ENCODE results near the gene DONSON. TPM values are rescaled to one million over a fixed set of nuclear protein-coding genes. Genes with fewer than 3 reads are reported as not detected.
"Not testable (repeated sequence)": the region's sequence is repeated elsewhere in the genome, so short reads cannot be mapped to it uniquely, and the experiment has no call there.

DONSON gene
- 36.8 and 48.8 TPM in 2 replicates for total RNA-seq (2014; rRNA removed; shearing (Covaris generic))

GRCh38 chr21:33588485-33589335 lies at the start of gene DONSON:
Gene DONSON, minus strand, starts transcription at chr21:33588684. Its CDS starts 43 bp downstream, at chr21:33588641.
- DNase-seq (ENCODE audit: low read depth): peak; percentile 82

- no peak for DNase-seq (ENCODE audit: low read depth)
Observed at GRCh38 chr21:33634254-33634653, 45.8 kb upstream of the DONSON start.

GRCh38 chr21:33626151-33626550 lies 37.7 kb upstream of the DONSON start:
- not testable (repeated sequence) for DNase-seq (ENCODE audit: low read depth)

GRCh38 chr21:33622253-33622652 lies 33.8 kb upstream of the DONSON start:
- no peak for DNase-seq (ENCODE audit: low read depth)

GRCh38 chr21:33619726-33620125 lies 31.2 kb upstream of the DONSON start:
- no peak for DNase-seq (ENCODE audit: low read depth)

- no peak for DNase-seq (ENCODE audit: low read depth)
Observed at GRCh38 chr21:33618407-33618806, 29.9 kb upstream of the DONSON start.

- DNase-seq (ENCODE audit: low read depth): not testable (repeated sequence)
Observed at GRCh38 chr21:33617565-33617964, 29.1 kb upstream of the DONSON start.

GRCh38 chr21:33611006-33611744 lies 22.7 kb upstream of the DONSON start:
- no peak for DNase-seq (ENCODE audit: low read depth)

- peak; percentile 29 for DNase-seq (ENCODE audit: low read depth)
Observed at GRCh38 chr21:33608559-33608958, 20.1 kb upstream of the DONSON start.

- DNase-seq (ENCODE audit: low read depth): no peak
Observed at GRCh38 chr21:33598051-33598450, 9.6 kb upstream of the DONSON start.

GRCh38 chr21:33587792-33588484 lies 546 bp downstream of the DONSON start:
- peak; percentile 42 for DNase-seq (ENCODE audit: low read depth)

GRCh38 chr21:33586927-33587326 lies 1.6 kb downstream of the DONSON start:
- DNase-seq (ENCODE audit: low read depth): no peak

GRCh38 chr21:33584455-33584854 lies 4.0 kb downstream of the DONSON start:
- DNase-seq (ENCODE audit: low read depth): no peak

- DNase-seq (ENCODE audit: low read depth): peak; percentile 57
Observed at GRCh38 chr21:33578959-33579542, 9.4 kb downstream of the DONSON start.

GRCh38 chr21:33578214-33578613 lies 10.3 kb downstream of the DONSON start:
- DNase-seq (ENCODE audit: low read depth): no peak

- not testable (repeated sequence) for DNase-seq (ENCODE audit: low read depth)
Observed at GRCh38 chr21:33576741-33577141, 11.7 kb downstream of the DONSON start.

GRCh38 chr21:33572350-33572749 lies 16.1 kb downstream of the DONSON start:
- DNase-seq (ENCODE audit: low read depth): no peak

GRCh38 chr21:33569991-33570390 lies 18.5 kb downstream of the DONSON start:
- DNase-seq (ENCODE audit: low read depth): no peak

GRCh38 chr21:33568448-33568847 lies 20.0 kb downstream of the DONSON start:
- no peak for DNase-seq (ENCODE audit: low read depth)

GRCh38 chr21:33567914-33568313 lies 20.6 kb downstream of the DONSON start:
- no peak for DNase-seq (ENCODE audit: low read depth)

GRCh38 chr21:33566514-33566913 lies 22.0 kb downstream of the DONSON start:
- no peak for DNase-seq (ENCODE audit: low read depth)

GRCh38 chr21:33562389-33562788 lies 26.1 kb downstream of the DONSON start:
- DNase-seq (ENCODE audit: low read depth): no peak

Measured in RPMI7951 (cell line).